Middle frontal gyrus (tissue), 1 donor: ENCODE results near the gene TRAPPC10.

ENCODE experiments used
- DNase-seq: peaks from one replicate; pipeline ENCODE4 v3.0.0-alpha.2; 2015; ENCODE audit warnings: low spot score; ENCODE audit errors: extremely low spot score

The TRAPPC10 gene

GRCh38 chr21:43981151-43981870, 30.8 kb upstream of the TRAPPC10 start:
- DNase-seq = no peak

DNA sequence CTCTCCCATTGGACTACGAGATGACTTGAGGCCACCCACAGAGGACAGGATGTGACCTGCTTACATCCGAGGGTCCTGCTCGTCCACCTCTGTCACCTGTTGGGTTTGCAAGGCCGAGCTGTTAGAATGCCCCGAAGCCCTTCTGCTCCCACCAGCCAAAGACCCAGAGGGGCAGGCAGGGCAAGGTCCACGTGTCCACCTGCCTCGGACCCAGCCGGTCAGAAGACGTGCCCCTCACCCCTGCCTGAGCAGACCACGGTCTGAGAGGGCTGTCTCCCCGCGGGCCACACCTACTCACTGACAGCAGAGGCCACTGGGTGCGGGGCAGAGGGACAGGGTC, 30.3 kb upstream of the TRAPPC10 start:
- DNase-seq = no peak

- DNase-seq = no peak
Measured at GRCh38 chr21:43982489-43983078, 29.5 kb upstream of the TRAPPC10 start.

DNA sequence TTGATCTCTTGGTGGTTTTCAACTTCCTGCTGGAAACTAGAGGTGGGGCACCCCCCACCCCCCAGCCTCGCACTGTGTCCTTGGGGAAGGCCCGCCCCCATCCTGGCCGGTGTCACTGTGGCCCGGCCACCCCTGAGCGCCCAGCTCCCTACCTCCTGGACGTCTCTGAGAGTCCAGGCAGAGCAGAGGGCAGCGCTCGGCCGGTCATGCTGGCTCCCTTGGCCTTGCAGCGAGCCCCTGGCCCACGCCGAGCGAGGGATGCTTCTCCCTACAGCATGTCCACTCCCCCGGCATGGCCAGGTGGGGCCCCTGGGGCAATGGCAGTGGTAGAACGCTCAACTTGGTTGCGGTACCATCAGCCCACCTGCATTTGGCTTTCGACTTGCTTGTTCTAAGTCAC, 28.7 kb upstream of the TRAPPC10 start:
- no peak for DNase-seq

- DNase-seq = no peak
Measured at GRCh38 chr21:43983860-43984420, 28.2 kb upstream of the TRAPPC10 start.

DNA sequence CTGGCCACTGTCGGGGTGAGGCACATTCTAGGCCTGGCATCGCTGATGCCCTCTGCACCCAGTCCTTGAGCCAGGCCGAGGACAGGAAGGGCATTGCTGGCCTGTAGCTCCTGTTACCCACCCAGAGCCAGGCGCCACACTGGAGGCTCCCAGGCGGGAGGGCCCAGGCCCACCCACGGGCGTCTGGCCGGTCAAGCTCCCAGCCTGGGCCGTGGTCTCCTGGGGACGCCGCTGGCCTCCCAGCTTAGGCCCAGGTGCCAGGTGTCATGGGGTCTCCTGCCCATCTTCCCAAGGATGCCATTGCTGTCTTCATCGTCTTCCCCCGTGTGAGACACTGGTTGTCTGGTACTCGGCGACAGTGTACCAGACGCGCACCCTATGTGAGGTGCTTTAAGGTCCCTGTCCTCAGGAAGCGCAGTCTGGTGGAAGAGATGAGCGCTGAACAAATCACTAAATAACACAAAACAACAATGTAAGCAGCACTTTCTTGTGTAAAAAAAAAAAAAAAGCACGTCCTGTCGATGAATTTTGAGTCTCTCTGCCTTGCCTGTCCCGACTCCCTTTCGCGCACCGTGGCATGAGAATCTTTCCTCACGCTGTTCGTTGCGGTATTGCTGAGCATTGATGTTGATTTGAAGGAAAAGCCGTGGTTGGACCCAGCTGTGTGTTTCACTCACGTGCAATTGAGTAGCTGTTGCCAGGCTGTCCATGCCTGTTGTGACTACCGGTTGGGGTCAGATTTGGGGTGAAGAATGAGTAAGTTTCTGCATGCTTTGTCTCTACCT, 27.0 kb upstream of the TRAPPC10 start:
- DNase-seq = no peak

GRCh38 chr21:43985690-43986251, 26.3 kb upstream of the TRAPPC10 start:
- DNase-seq = no peak

GRCh38 chr21:43986544-43987451, 25.3 kb upstream of the TRAPPC10 start:
- no peak for DNase-seq

GRCh38 chr21:43987509-43987908, 24.6 kb upstream of the TRAPPC10 start:
- no peak for DNase-seq

- no peak for DNase-seq
Measured at GRCh38 chr21:43988016-43988415, 24.1 kb upstream of the TRAPPC10 start.

DNA sequence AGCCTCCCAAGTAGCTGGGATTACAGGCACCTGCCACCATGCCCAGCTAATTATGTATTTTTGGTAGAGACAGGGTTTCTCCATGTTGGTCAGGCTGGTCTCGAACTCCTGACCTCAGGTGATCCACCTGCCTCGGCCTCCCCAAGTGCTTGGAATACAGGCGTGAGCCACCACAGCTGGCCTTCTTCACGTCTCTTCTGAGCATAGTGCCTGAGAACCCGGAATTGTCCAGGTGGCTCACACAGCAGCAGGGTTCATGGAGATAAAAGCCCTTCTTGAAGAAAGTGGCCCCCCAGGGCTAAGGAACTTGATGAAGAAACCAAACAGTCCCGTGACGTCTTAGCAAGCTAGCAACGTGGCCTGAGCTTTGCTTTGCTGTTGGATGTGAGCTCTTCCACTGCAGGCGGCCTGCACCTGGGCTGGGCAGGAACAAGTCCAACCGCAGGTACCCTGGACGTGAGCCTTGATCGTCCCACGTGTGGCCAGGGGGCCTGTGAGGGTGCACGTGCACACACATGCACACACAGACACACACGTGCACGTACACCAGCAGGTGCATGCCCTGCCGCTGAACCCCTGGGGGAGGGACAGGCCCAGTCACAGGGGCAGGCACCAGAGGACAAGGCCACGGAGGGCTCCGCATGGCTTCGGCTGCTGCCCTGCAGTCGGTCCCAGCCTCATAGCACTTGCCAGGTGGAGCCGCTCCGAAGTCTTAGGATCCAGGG, 23.4 kb upstream of the TRAPPC10 start:
- DNase-seq = no peak

GRCh38 chr21:43989401-43989800, 22.7 kb upstream of the TRAPPC10 start:
- no peak for DNase-seq

GRCh38 chr21:43991447-43991991, 20.6 kb upstream of the TRAPPC10 start:
- DNase-seq = no peak

DNA sequence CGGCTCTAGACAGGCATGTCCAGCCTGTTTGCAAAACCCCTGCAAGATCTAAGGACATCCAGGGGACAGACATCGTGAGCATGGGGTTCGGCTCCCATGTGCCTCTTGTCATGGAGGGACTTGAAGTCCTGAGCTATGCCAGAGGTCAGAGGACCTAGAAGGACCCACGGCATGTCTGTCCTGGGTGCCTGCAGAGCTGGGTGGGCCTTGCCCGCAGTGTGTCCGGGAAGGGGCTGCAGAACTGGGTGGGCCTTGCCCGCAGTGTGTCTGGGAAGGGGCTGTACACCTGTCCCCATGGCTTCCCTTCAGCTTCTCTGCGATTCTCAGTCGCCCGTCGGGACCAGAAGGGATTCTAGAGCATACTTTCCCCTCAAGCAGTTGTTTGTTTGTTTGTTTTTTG, 20.0 kb upstream of the TRAPPC10 start:
- no peak for DNase-seq

DNA sequence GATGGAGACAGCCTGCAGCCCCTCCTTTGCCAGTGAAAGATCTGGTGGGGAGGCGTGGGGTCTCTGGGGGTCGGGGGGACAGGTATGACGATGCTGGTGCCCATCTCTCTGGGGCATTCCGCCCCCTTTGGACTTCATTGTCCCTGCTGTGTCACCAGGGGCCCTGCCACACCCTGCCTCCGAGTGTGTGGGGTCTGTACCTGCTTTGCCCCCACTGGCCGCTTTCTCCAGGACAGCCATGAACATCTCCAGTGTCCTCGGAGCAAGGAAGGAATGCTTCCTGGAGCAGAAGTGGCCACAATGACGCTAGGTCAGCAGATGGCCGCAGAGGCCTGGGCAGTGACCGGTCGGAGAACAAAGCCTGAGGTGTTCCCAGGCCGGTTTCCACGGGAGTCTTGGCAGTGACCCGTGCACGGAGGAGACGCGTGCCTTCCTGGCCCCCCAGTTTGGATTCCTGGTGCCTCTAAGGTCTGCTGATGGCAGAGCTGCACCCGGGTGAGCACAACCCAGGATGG, 18.6 kb upstream of the TRAPPC10 start:
- DNase-seq = no peak

DNA sequence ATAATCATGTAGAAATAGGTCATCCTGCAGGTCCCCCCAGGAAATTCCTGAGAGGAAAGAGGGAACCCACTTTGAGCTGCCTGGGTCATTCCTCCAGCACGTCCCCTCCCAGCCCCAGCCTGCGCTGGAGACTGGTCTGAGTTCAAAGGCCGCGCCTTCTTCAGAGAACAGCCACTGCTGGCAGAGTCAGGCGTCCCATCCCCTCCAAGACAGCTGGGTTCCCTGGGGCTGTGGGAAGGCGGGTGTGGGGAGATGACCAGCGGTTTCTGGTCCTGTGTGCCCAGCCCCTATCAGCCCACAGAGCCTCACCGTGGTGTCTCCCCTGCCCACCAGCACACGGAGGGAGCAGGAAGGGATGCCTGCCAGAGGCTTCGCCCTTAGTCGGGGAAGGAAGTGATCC, 18.0 kb upstream of the TRAPPC10 start:
- no peak for DNase-seq

DNA sequence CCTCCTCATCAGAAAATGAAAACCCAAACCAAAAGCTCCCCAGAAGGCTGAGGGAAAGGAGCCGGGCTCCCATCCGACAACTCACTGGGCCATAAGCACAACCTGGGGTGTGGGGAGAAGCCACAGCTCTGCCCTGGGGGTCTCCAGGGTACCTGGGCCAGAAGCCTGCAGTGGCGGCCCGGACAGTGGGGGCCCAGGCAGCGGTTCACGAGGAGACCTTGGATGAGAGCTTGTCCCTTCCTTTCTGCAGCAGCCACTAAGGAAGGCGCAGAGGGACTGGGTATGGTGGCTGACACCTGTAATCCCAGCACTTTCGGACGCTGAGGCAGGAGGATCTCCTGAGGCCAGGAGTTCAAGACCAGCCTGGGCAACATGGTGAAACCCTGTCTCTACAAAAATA, 17.5 kb upstream of the TRAPPC10 start:
- no peak for DNase-seq

DNA sequence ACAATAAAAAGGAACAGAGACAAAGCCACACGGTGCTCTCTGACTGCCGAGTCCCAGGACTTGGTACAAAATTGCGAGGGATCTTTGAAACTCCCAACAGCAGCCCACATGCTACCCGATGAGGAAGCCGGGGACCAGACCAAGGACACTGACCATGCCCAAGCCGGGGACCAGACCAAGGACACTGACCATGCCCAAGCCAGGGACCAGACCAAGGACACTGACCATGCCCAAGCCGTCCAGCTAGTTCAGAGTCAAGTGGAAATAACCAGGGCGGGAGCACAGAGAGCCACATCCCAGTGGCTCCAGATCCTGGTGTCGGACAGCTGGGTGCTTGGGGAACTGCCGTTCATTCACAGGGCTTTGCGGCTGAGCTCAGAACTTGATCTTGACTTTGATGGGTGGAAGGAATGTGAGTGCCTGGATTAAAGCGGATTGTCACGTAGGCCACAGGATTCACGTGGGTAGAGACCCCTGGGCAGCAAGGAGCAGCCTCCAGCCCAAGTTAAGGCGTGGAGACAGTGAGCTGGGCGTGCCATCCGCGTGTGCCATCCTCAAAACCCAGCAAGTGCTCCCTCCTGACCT, 16.5 kb upstream of the TRAPPC10 start:
- DNase-seq = no peak
